Suppressor macrophage treated with lipopolysaccharide for 4 hours (primary cell): ENCODE data around the gene SEMA6A.

Experiments
- DNase-seq: peaks from one replicate; pipeline ENCODE4 v3.0.0-alpha.2; 2020

SEMA6A gene

DNA sequence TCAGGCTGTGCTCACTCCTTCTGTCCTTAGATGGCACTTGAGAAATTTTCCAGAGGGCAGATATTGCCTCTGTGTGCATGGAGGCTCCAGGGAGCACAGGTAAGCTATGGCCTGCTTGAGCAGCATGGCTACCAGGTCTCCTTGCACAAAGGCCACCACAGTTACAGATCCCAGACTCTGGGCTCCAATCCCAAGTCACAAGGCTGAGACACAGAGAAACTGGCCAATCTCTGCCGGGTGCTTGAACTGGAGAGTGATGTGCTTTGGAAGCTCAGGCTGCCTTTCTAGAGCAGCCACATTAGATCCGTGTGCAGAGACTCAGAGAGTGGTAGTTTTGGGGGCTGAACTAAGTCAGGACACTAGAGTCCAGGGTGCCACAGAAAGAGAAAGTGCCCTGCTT is 145.7 kb downstream of the SEMA6A start:
- no peak for DNase-seq

DNA sequence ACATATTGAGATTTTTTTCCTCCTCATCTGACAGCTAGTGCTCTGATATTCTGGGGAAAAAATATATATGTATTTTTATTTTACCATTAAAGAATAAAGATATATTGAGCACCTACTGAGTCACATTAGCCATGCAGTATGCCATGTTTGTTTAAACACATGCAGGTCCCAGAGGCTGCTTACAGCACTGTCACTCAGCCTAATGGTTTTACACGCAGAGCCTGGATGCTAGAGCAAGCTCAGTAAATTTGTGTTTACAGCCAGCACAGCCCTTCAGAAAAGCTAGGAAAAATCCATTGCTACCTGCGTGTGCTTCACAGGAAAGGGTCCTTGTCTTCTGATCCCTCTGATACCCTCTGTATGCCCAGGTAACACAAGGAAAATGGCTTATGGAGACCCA is 146.2 kb downstream of the SEMA6A start:
- no peak for DNase-seq

DNA sequence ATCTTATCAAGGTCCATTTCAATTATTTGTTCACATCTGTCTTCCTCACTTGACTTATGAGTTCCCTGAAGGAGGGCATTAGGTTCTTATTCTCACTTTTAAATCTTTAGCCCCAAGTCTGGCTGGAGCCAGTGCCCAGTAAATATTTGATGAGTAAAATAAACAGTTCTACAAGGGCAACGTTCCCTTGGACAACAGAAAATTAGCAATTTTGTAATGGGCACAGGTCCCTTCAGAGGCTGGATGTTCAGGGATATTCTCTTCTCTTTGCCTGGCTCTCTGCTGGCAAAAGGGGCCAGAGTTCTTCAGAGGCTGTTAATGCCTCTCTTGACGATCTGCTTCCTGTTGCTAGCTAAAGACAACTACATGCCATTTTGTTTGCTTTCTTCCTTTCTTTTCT is 149.7 kb downstream of the SEMA6A start:
- no peak for DNase-seq

DNA sequence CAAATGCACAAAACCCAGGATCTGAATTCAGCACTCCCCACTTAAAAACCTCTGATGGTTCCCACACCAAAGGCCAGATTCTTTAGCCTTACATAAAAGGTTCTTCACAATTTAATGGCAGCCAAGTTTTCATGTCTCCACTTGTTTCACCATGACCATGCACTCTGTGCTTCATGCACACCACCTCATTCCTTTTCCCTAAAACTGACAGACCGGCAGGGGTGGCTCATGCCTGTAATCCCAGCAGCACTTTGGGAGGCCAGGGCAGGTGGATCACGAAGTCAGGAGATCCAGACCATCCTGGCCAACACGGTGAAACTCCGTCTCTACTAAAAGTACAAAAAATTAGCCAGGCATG is 150.4 kb downstream of the SEMA6A start:
- DNase-seq: no peak

DNA sequence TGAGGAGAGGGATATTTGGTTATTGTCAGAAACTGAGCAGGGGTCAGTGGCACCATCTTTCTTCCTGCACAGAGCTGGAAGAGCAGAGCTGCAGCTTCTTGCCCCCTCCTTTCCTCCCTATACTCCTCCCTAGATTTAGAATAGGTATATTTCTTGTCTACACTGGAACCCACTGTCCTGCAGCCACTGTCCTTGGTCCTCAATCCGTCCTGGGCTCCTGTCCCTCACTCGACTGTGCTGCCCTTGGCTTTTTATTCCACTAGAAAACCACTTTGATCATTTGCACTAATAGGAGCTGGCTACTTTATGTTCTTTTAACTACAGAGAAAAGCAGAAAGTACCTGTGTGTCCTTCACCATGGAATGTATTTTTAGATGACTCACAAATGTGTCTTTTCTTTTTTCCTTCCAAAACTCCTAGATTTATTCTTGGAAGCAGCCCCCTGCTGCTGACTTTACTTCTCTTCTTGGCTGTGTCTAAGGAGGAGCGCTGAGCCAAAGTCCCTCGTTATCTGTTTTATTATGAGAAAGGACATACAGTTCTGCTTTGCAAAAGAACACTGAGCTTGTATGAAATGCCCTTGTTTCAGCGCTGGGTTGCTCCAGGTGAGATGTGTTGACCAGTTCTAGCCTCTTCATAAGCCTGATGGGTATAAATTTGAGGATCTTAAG is 150.9 kb downstream of the SEMA6A start:
- DNase-seq: no peak

DNA sequence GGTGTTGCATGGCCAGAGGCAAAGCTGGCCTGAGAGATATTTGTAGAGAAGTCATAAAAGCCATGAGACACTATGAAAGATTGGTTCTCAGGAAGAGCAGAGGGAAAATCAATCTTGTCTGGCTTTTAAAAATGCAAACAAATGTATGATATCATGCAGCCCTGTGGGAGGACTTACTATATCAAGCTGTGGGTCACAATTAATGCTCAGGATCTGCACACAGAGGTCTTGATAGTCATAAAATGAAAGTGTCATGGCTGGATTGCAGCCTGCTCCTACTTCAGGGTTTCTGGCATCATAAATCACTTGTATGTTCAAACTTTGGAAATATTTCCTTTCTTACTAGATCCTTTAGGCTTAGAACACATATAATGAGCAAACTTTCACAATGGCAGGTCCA is 151.5 kb downstream of the SEMA6A start:
- no peak for DNase-seq

DNA sequence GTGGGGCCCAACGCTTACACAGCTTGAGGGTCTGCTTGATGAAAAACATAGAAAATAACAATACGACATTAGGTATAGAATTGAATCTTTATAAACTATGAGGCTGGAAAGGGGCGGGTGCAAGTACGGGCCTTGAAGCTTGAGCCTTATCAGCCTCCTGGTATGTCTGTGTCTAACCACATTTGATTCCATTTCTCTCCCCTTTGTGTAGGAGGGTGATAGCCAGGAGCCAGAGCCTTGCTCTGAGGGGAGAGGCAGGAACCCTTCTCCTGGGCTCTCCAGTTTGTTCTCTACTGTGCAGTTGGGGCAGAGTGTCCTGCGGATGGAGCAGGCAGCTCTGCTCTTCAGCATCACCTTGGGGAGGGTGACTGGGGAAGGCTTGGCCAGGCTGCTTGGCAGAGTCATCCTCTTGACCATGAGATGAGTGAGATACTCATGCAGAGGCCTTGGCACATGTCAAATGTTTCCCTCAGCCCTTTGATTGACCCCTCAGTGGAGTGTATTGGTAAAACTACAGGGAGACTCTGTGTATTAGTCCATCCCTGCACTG is 153.5 kb downstream of the SEMA6A start:
- no peak for DNase-seq

DNA sequence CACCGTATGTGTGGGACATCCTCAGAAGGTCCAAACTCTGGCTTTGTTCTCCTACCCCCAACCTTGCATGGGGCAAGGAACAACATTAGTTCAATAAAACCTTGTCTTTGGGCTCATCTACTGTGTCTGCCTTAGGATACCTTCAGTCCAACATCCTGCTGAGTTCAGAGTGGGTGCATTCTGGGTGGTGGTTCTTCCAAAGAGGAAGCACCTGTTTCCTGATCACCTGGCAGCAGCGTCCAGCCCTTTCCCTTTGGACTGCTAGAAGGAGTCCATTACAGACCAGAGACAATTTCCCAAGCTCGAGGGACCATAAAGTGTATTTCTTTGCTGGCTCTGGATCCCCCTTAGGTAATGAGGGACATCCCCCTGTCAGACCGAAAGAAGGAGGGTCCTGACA is 154.1 kb downstream of the SEMA6A start:
- no peak for DNase-seq

DNA sequence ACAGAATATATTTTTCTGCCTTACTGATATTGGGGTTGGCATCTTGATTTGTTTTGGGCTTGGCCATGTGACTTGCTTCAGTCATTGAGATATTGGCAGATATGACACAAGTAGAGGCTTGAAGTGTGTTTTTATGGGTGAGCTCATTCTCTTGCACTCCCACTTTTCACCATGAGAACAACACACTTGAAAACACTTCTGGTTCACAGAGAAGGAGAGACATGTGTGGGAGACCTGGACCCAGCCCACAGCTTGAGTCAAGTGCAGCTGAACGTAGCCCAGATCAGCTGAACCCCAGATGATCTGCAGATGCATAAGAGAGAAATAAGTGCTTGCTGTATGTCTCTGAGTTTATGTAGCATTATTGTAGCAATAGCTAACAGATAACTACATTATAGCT is 155.4 kb downstream of the SEMA6A start:
- DNase-seq: peak; percentile 0

DNA sequence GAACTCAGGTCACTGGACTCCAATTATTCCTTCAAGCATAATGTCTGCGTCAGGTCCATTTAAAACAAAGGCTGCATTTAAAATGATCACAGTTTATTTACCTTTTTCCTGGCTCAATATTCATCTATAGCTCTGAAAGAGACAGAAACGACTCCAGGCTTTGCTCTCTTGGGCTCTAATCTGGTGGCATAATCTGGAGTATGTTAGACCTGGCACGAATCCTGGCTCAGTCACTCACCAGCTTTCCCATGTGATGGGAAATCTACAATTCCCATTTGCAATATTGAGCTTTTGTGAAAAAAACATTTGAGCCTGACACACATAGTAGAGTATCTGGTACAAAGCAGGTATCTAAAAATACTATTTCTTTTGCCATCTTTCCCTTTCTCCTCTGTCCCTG is 155.8 kb downstream of the SEMA6A start:
- DNase-seq: no peak

DNA sequence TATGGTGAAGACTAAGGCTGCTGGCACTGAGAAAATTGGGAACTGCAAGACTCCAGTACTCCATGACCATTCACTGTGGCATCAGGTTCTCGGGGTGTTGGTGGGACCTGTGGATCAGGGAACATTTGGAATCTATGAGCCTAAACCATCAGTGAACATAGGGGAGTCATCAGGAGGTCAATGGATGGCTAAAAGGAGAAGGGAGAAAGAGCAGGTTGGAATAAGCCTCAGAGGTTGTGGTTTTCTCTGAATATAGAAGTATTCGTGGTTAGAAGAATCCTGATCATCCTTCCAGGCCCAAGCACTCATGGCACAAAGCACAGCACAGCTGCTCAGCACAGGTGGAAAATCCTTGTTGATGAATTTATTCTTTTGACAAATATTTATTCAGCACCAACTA is 156.6 kb downstream of the SEMA6A start:
- no peak for DNase-seq

DNA sequence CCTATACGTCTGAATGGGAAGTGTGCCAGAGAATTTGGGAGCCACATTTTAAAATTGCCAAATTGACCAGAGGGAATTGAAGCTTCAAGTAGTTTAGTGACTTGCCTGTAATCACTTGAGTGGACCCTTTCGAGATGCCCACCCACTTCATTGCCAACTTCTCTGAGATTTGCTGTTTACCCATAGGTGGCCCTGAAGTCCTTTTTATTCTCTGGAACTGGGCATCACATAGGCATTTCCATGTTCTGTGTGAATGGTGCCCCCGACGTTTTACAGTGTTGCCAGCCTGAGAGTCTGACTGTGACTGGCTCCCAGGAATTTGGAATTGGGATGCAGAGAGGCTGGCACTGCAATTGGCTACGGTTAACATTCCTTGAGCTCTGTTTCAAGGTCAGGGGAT is 158.6 kb downstream of the SEMA6A start:
- DNase-seq: no peak

DNA sequence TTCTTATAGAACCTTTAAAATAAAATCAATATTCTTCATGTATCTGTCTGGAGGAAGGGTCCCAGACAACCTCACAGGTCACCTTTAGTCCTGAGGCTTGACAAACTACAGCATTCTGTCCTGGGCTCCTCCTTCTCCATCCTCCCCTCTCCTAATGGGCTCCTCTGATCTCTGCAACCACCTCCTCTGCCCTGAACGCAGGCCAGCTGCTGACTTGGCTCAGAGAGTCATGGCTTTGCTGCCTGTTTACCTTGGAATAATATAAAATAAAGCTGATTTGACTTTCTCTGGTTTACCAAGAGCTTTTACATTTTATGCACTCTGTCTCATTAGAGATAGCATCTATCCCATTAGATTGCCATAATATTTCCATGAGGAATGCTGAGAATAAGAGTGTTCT is 159.4 kb downstream of the SEMA6A start:
- DNase-seq: no peak

DNA sequence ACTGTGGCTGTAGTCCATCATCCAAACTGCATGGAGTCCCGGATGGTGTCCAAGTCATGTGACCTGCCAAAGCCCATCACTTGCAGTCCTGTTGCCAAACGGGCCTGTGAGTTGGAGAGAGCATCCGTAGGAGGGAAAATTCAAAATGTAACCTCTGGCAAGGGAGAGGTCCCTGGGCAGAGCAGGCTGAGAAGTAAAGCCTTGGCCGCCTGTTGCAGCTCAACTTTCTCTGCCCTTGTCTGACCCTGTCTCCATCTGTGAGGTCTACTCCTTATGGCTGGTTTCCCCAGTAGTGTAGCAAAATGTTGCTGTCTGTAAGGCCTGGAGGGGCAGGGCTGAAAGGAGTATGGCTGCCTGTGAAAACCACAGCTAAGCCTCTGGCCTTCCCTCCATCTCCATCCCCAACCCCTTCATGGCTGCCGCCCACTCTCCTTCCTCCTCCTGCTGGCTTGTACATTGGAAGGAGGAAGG is 163.5 kb downstream of the SEMA6A start:
- DNase-seq: no peak

DNA sequence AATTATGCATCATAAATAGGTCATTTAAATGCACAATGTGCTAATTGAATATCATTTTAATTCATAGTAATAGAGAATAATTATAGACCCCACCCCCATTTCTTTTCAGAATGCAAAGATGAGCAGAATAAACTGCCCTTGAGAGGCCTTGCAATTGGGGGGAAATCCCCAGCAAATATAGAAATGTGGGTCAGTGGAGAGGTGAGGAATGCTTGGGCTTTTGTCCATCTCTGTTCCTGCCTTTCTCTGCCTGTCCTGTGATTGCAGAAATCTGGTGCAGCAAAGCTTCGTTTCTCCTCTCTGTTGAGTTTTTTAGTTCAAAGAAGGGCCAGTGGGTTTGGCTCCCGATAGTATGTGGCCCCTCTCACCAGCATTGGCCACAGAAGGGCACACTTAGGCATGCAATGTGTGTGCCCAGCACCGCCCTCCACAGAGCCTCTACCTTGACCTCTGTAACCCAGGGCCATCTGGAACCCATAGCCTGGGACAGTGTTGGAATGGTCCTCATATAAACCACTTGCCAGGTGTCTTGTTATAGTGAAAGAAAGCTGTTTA is 164.2 kb downstream of the SEMA6A start:
- DNase-seq: no peak

DNA sequence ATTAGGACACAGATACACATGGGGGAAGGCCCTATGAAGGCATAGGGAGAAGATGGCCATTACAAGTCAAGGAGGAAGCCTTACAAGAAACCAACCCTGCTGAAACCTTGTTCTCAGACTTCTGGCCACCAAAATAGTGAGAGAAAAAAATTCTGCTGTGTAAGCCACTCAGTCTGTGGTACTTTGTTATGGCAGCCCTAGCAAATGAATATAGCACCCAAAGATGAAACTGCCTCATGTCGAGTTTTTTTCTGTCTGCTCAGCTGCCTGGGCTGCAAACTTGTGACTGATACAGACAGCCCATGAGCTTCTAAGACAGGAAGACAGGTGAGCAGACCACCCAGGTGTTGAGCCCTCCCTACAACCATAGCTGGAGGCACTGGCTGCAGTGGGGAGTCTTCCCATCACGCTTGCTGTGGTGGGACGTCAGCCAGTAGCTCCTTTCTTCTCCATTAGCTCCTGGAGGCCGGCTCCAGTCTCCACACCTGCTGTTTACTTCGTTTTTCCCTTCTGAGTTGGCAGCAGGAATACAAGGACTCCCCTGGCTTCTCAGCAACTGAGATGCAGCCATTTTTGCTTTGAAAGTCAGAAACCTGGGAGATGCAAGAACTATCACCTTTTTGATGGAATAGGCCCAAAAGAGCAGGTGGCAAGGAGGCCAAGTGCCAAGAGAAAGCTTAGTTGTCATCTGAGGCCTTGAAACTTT is 164.9 kb downstream of the SEMA6A start:
- DNase-seq: no peak

DNA sequence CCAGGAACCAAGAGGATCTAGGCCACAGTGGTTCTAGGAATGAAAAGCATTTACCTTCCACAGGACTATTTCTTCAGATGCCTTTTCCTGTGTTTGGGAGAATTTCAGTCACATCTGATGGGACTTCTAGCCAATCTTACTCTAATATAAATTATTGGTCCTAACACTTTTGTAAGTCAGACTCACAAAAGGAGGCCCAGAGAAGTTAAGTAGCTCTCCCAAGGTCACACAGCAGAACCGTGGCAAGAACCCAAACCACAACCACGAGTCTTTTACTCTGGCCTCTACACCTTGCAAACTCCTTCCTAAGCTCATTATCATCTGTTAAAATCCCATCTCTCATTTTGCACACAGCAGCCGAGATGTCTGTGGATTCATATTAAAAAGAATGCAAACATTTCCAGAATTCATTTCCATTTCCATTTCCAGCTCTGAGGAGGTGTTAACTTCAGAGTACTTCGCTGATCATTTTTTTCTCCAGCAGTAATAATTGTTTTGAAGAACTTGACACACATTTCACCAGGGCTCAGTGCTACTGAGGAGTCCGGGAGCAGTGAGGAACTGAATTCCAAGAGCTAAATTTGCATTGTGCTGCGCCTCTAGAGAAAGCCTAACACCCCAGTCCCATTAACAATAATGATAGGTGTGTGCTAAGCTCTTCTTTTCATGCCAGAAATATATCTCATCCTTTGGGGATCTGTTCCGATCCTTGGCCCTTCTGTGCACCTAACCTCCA is 168.1 kb downstream of the SEMA6A start:
- no peak for DNase-seq

DNA sequence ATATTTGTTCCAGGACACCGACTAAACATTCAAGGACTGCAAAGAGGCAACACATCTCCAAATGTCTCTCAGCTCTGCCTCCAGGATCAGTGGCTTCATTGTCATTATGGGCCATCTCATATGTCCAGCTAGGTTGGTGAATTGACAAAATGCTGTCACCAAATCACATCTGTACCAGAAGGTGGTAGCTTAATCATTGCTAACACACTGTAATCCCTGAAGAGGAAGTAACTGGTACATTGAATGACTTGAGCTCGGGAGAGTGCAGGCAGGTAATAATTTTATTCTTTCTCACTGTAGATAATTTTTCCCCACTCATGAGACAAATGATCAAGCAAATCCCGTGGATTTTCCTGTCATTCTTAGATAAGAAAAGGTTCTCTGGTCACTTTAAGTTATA is 169.8 kb downstream of the SEMA6A start:
- DNase-seq: no peak

DNA sequence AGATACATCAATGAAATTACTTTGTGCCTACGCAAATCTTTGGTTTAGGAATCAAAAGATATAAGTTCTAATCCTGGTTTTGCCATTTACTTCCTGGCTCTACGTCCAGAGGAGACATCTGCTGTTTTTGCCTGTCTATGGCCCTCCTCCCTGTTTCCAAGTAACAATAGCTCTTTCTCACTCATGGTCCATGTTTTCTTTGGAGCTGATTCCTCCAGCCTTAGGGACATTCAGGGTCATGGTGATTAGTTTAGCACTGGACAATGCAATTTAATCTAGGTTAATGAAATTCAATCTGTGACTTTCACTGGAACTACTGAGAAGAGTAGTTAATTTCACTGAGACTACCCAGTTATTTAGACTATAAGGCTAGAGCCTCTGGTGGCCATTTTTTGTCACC is 170.6 kb downstream of the SEMA6A start:
- no peak for DNase-seq

DNA sequence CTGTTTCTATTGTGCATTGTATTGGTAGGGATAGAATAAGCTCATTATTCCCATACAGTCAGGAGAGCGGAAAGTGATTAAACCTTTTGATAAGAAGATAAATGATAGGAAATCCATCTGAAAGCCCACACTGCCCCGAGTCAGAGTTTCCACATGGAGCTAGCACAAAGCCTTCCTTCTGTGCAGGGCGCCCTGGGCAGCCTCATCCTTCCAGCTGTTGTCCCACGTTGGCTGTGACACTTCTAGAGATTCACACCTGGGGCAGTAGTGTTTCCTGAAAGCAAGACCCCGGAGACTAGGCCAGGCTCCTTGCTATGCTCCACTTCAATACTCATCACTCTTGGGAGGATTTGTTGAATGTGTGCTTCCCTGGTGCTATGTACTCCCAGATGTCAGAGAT is 172.4 kb downstream of the SEMA6A start:
- no peak for DNase-seq

DNA sequence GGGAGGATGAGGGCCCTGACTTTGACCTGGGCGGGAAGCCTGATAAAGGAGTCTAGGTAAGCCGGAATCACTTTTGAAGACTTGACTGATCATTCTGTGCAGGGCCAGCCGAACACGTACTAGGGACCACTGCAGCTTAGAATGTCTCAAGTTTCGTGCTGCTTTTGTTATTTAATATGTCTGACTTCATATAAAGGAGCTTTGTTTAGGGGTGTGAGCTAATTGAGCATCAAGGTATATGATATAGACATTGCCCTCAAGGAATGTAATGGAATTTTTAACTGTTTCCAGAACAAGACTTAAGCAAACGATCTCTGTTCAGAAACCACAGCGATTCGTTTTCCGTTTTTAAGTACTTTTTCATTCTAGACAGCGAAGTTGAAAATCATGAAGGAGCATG is 173.0 kb downstream of the SEMA6A start:
- DNase-seq: no peak

DNA sequence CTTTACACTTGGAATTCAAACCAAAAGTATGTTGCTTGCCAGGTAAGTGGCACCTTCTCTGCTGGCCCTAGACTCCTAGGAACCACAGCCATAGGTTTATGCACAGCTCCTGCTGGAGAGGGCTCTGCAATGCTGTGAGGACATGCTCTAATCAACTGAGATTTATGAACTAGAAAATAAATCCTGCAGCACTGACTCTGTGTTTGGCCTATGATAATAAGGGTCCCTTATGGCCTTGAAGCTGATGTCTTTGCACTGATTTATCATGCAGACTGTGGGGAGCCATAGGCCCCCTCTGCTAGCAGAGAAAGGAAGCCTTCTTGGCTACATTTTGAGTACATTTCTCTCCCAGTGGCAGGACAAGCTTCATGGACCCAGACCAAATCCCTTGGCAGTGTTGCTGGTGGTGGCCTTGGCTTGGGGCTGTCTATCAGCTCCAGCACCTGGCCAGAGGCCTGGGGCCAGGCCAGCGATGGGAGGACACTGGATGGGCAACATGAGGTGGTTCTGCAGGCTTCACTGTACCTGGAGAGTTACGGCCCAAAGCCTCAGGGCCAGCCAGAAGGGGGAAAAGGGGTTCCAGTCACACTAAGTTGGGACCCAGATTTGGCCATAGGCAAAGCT is 178.0 kb downstream of the SEMA6A start:
- no peak for DNase-seq

DNA sequence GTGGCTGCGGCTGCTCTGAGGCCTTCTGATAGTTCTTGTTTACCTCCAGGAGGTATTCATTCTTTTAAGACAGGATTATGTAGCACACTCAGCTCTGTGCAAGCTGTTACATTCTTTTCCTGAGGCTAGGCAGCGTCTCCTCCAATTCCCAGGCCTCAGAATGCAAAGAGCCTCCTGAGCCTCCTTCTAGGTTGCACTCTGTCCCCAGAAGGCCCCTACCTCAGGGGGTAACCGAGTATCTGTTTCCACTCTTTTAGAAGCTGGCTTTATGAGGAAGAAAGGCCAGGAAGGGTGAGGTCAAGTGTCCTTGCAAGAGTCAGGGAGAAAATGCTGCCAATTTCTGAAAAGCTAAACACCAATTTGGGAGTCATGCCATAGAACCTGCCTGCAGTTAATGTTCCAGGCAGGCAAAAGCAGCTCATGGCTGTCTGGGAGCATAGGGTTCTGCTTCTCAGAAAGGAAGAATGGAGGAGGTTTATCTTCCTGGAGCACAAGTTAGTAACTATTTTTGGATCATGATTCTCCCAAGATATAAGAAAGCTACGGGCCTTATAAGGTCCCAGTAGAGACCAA is 178.9 kb downstream of the SEMA6A start:
- DNase-seq: no peak
